Transverse colon (tissue), 4 donors: ENCODE measurements around the gene SCRN3. TPM values are rescaled to one million over a fixed set of nuclear protein-coding genes. Genes with fewer than 3 reads are reported as not detected.
"Not testable (repeated sequence)": the region's sequence is repeated elsewhere in the genome, so short reads cannot be mapped to it uniquely, and the experiment has no call there.

Source experiments
- DNase-seq: peaks from one replicate; pipeline ENCODE4 v3.0.0-alpha.2; 2019
- H3K27ac ChIP-seq, 4 donors: fragments of 200-600 bp; sonication (generic); 2 replicates each; pipeline ENCODE4 v1.5.1; 2016 to 2018; ENCODE audit warnings: inconsistent platforms in 4 of 4
- H3K27me3 ChIP-seq: fragments of 200-600 bp; sonication (generic); 2 replicates; pipeline ENCODE4 v1.5.1; 2017; ENCODE audit warnings: inconsistent platforms
- H3K36me3 ChIP-seq, 4 donors: fragments of 200-600 bp; sonication (generic); 2 replicates each; pipeline ENCODE4 v1.5.1; 2017 to 2019; ENCODE audit warnings: inconsistent platforms in 4 of 4
- H3K4me1 ChIP-seq, 4 donors: fragments of 200-600 bp; sonication (generic); 2 replicates each; pipeline ENCODE4 v1.5.1; 2017 to 2020; ENCODE audit warnings: inconsistent platforms in 4 of 4
- H3K4me3 ChIP-seq, 4 donors: fragments of 200-600 bp; sonication (generic); 1 replicate in 1 of 4; 2 replicates in 3 of 4; pipeline versions ENCODE4 v1.5.1 to v1.6.1; 2017 to 2019; ENCODE audit warnings: inconsistent platforms in 4 of 4
- H3K9me3 ChIP-seq, 2 donors: fragments of 200-600 bp; sonication (generic); 2 replicates each; pipeline ENCODE4 v1.5.1; 2017 to 2019; ENCODE audit warnings: inconsistent platforms in 2 of 2
- CTCF ChIP-seq, 5 experiments: fragments of 200-600 bp in 3 of 5; fragments of 450-650 bp in 2 of 5; sonication (generic) in 3 of 5; IDR thresholded peaks; 1 replicate in 2 of 5; 2 replicates in 3 of 5; pipeline ENCODE4 v1.5.1; 2016 to 2017; ENCODE audit warnings: antibody characterized with exemption in 5 of 5, inconsistent platforms in 3 of 5, mild to moderate bottlenecking in 2 of 5, moderate library complexity in 1 of 5
- EP300 ChIP-seq: sonication (generic); formaldehyde crosslinking; IDR thresholded peaks from one replicate; pipeline ENCODE4 v1.6.1; 2017; ENCODE audit warnings: antibody characterized with exemption, low read depth
- POLR2A ChIP-seq: fragments of 450-650 bp; IDR thresholded peaks from one replicate; pipeline ENCODE4 v1.6.1; 2016; ENCODE audit warnings: antibody characterized with exemption, mild to moderate bottlenecking, moderate library complexity
- POLR2AphosphoS5 ChIP-seq, 3 donors: sonication (generic); formaldehyde crosslinking; IDR thresholded peaks; one replicate each; pipeline ENCODE4 v1.6.1; 2016; ENCODE audit warnings: antibody characterized with exemption in 3 of 3
- WGBS, 2 donors: methylation state at CpG; one replicate each; pipeline ENCODE4 v1.1.5; 2018; ENCODE audit warnings: low coverage in 1 of 2; 5-methylcytosine and 5-hydroxymethylcytosine counted together
- in situ Hi-C, 4 donors: fragments of 200-750 bp; cut with MboI; loops; one replicate each; pipeline versions ENCODE4 v1.15.0 to v1.15.1; 2017; ENCODE audit warnings: low sequenced_read_pairs in 3 of 4, low pct_ligation_motif_present in 1 of 4, low pct_unique_long_range_greater_than_20kb in 1 of 4
- intact Hi-C: fragments of 100-400 bp; cut with DNase I; formaldehyde crosslinking; loops from one replicate; pipeline ENCODE4 v1.15.1; 2023; ENCODE audit warnings: low total_unique reads
- total RNA-seq, 4 donors: library from RNA; depleted of rRNA; stranded (reverse); fragments of >200 nt; gene quantifications; one replicate each; pipeline ENCODE4 v1.1.0, GENCODE V29; 2016

The SCRN3 gene
- total RNA-seq, 4 donors from 2014 or later = 24.5 to 32.7 (median 30.2) TPM

GRCh38 chr2:174362949-174363348 is 32.6 kb upstream of the SCRN3 start:
- no peak for TF ChIP-seq CTCF (IDR thresholded peaks at IDR 0.05)
- TF ChIP-seq POLR2AphosphoS5 (IDR thresholded peaks at IDR 0.05) = no peak
- no peak for TF ChIP-seq EP300
- TF ChIP-seq POLR2A = no peak
- in situ Hi-C loops (no loop called here), intact Hi-C loops (no loop called here)
- Histone ChIP-seq H3K27ac (no peak overlapping the region), H3K4me3 (no peak overlapping the region), H3K4me1 (no peaks in the 10 kb centered on the region), H3K9me3 (no peaks in the 10 kb centered on the region), H3K36me3 (peaks cover 0 to 36% (median 12%) of the 10 kb centered on the region in 4 donors), H3K27me3 (no peaks in the 10 kb centered on the region)
- no peak for DNase-seq
- 100% methylated on average over 1 of the region's 1 CpG; no CpG with 5 or more reads in 1 of the 2 donors for WGBS, 2 donors

GRCh38 chr2:174363492-174364225 is 31.9 kb upstream of the SCRN3 start:
- 87 to 96% methylated on average over 3 to 6 of the region's 6 CpGs for WGBS, 2 donors
- intact Hi-C loops, H3K9me3 ChIP-seq, H3K4me3 ChIP-seq, in situ Hi-C loops, H3K27ac ChIP-seq, DNase-seq, H3K4me1 ChIP-seq, H3K27me3 ChIP-seq: not testable (repeated sequence)
- H3K36me3 ChIP-seq = peaks cover 0 to 40% (median 14%) of the 10 kb centered on the region in 4 donors

- H3K9me3 ChIP-seq = no peaks in the 10 kb centered on the region
- no peak for DNase-seq
- no peak overlapping the region for H3K27ac ChIP-seq
- intact Hi-C loops = no loop called here
- H3K27me3 ChIP-seq = no peaks in the 10 kb centered on the region
- H3K4me1 ChIP-seq = no peaks in the 10 kb centered on the region
- H3K36me3 ChIP-seq = peaks cover 0 to 46% (median 16%) of the 10 kb centered on the region in 4 donors
- WGBS, 2 donors = 96 to 100% methylated on average over 1 to 2 of the region's 2 CpGs
- in situ Hi-C loops = no loop called here
- H3K4me3 ChIP-seq = no peak overlapping the region
- TF ChIP-seq CTCF (IDR thresholded peaks at IDR 0.05) (no peak), POLR2A (no peak), POLR2AphosphoS5 (IDR thresholded peaks at IDR 0.05) (no peak), EP300 (no peak)
These were observed 30.9 kb upstream of the SCRN3 start for GRCh38 chr2:174364628-174365027.

DNA sequence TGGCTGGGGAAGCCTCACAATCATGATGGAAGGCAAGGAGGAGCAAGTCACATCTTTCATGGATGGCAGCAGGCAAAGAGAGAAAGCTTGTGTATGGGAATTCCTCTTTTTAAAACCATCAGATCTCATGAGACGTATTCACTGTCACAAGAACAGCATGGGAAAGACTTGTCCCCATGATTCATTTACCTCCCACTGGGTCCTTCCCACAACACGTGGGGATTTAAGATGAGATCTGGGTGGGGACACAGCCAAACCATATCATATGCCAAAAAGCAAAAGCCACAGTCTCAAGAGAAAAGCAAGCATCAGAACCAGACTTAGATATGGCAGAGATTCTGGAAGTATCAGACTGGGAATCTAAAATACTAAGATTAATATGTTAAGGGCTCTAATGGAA is 30.0 kb upstream of the SCRN3 start:
- DNase-seq = no peak
- in situ Hi-C loops = no loop called here
- TF ChIP-seq POLR2AphosphoS5 (IDR thresholded peaks at IDR 0.05) (no peak), CTCF (IDR thresholded peaks at IDR 0.05) (no peak), EP300 (no peak), POLR2A (no peak)
- H3K36me3 ChIP-seq = peaks cover 0 to 51% (median 20%) of the 10 kb centered on the region in 4 donors
- H3K27me3 ChIP-seq = no peaks in the 10 kb centered on the region
- WGBS, 2 donors = 84 to 100% methylated on average over 2 of the region's 2 CpGs
- H3K4me1 ChIP-seq = no peaks in the 10 kb centered on the region
- intact Hi-C loops = no loop called here
- no peak overlapping the region for H3K27ac ChIP-seq
- H3K9me3 ChIP-seq = no peaks in the 10 kb centered on the region
- H3K4me3 ChIP-seq = no peak overlapping the region
